Measurements from ENCODE around the gene PNMA1.

Gene PNMA1, protein sequence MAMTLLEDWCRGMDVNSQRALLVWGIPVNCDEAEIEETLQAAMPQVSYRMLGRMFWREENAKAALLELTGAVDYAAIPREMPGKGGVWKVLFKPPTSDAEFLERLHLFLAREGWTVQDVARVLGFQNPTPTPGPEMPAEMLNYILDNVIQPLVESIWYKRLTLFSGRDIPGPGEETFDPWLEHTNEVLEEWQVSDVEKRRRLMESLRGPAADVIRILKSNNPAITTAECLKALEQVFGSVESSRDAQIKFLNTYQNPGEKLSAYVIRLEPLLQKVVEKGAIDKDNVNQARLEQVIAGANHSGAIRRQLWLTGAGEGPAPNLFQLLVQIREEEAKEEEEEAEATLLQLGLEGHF

DNA sequence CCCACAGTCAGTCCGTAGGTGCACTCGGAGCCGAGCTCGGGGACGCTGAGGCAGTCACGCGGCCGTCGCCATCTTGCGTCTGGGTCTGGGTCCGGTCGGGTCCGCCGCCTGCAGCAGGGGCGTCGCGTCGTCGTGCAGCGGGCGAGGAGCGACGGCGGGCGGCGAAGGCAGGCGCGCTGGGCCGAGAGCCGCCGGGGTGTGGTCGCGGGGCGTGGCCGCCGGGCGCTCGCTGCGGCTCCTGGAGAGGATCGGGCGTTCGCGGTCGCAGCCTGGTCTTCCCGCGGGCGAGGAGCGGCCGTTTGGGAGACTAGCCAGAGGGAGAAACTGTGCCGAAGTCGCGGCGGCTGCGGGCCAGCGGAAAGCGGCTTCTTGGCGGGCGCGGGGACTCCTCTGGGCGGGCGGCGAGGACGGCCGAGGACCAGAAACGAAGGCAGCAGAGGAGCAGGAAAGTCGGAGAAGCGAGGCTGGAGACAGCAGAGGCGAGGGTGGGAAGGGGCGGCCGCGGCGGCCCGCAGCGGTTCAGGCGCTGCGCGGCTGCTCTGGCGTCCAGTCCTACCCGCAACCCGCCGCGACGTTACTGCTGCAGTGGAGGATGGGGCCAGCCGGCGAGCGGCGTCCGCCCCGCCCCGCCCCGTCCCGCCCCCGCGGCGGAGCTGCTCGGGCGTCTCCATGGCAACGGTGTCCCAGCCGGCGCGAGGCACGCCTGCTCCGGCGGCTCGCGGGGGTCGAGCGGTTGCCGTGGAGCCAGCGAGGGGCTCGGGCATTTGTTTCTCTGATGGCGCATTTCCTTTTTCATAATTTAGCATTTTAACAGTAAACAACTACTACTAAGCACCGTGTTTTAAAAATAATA, at the start of gene PNMA1:
Gene PNMA1 (minus strand): TSS at position 582 of the 853 bp plus-strand sequence. CDS start 745 bp downstream, outside the sequence.
- peak; percentile 95 for DNase-seq

DNA sequence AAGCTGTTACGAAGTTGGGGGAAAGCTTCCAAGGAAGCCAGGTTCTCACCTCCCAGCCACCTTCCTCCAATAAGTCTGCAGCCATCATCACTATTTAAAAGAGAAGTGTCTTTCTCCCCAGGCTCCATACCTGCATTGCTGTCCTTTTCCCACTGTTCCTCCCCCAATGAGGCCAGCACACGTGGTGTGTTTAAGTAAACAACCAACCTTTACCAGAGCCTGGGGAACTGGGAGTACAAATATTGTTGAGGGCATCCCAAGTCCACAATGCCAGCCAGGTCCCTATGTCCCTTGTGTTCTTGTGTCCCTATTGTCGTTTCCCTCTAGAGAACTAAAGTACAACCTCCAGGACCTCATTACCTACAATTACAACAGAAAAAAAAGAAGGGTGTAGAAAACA, 49.2 kb upstream of the PNMA1 start:
- no peak for DNase-seq

DNA sequence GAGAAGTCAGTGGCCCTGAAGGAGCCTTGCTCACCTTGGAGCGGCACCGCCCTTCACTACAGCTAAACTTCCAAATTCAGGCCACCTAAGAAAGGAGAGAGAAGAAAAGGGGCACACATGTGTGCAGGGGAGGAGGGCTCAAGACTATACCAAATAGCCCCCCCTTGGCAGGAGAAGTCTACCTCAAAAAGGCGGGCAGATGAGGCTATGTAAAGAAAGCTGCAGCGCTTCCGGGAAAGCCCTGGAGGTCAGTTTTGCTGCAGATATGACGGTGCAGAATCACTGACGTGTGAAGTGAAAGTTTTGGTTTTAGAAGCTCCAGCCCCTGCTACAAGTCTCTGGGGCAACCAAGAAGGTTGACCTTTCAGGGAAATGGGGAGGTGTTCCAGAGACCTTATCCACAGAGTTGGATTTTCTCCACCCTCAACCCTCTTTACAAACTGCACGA, 48.2 kb upstream of the PNMA1 start:
- DNase-seq: peak; percentile 71

DNA sequence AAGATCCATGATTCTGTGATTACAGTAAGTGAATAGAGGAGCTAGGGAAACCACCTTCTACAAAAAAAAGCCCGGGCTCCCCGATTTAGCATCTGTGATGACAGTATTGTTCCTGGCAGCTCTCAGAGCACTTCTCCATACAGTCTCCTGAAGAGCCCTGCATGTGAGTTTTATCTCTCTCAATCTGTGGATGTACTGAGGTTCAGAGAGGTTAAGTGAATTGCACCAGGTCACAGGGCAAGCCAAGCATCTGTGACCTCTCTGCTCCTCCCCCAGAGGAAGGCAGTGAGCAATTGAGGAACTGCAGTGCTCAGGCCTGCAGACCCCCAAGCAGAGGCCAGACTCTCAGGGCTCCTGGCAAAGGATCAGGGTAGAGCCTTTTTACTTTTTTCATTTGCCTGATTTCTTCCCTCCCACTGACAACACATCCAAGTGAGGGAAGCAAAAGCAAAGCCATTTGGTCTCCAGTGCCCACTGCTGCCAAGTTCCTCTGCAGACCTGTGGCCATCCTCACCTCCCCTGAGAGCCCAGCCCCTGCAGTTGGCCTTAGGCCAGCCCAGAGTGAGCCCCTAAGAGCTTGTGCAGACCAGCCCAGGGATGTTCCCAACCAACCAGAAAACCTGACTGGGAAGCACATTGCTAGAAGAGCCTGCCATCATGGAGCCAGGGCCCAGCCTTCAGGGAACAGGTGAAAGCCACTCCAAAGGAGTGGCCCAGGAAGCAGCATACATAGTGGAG, 47.6 kb upstream of the PNMA1 start:
- no peak for DNase-seq

DNA sequence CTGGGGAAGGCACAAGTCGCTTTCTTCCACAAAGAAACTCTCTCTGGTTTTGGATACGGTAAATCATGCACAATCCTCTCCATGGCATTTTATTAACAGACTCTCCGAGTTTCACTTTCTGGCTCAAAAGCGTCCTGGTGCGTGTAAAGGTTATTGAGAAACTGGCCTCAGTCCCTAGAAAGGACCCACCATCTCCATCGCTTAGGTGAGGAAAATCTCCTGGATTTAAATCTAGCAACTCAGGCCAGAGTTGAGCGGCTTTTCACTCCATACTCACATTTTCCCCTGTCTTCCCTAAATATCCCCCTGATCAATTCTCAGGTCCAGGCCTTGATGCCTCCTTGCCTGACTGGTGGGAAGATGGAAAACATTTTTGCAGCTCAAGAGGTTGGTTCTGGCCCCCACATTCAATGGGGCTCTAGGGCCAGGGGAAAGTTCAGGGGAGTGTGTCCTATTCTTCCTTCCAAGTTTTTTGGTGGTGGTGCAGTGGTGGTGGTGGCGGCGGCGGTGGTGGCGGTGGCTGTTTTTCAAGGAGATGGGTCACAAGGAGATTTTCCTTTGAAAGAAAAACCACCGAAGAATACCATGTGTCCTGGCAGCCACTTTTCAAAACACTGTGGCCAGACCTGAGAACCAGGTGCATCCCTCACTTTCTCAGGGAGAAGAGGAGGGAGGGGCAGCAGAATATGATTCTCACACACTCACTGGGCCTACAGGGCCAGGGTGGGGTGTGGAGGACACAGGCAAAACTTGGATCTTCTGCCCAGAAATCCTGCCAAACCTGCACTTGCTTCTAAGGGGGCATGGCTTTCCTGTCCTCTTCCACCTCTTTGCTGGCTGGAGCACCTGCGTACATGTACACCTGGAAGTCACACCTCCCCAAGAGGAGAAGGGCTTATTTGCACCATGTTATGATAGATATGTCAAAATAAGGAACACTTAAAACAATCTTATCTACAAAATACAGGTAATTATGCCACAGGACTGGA, 46.7 kb upstream of the PNMA1 start:
- DNase-seq: peak; percentile 65

DNA sequence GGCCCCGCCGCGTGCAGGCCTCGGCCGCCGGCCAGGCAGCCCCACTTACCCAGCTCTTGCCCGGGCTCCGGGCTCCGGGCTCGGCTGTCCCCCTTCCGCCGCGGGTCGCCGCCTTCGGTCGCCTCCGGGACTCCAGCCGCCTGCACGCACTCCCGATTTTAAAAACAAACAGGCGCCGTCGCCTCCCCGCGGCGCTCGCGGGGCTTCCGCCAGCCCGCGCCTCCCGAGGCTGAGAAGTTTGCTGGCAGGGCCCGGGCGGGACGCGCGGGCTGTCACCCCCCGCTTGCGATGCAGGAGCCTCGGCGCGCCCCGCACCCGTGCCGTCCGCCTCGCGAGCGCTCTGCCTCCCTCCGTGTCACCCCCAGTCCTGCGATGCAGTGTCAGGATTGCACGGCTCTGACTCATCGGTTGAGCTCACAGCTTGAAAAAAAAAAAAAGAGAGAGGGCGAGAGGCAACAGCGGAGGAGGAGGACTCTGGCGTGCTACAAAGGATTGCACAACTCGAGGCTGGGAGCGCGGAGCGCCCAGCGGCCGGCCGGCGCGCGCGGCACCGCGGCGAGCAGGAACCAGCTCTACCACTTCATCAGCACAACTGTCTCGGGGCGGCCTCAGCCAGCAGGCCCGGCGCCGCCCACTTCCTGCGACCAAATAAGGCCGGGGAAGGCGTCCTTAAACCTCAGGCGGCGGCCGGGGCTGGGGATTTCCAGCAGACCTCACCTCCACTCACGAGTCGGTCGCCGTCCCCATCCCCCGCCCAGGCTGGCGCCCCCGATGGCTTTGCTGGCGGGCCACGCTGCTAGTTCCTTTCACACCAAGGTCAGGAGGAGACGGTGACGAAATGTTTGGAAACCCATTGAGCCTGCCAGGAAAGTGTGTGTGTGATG, 45.8 kb upstream of the PNMA1 start:
- DNase-seq: peak; percentile 98

DNA sequence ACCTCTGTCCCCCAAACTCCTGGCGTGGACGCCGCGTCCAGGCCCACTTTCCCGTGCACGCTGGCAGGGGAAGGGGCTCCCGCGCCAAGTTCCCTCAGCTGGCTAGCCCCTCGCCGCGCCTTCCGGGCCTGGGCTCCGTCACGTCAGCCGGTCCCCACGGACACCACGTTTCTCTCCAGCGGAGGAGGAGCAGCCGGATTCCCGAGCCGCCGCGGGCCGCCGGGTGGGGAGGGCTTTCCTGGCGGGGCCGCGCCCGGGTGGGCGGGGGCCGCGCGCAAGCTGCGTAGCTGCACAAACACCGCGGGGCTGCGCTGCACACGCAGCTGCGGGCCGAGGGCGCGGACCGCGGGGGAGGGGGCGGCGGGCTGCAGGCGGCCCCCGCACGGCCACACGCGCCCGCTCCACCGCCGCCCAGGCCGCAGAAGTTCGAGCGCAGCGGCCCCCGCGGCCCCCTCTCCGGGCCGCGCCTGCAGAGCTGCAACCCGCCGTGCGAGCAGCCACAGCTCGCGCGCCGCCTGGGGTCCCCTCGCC, 45.1 kb upstream of the PNMA1 start:
- no peak for DNase-seq

DNA sequence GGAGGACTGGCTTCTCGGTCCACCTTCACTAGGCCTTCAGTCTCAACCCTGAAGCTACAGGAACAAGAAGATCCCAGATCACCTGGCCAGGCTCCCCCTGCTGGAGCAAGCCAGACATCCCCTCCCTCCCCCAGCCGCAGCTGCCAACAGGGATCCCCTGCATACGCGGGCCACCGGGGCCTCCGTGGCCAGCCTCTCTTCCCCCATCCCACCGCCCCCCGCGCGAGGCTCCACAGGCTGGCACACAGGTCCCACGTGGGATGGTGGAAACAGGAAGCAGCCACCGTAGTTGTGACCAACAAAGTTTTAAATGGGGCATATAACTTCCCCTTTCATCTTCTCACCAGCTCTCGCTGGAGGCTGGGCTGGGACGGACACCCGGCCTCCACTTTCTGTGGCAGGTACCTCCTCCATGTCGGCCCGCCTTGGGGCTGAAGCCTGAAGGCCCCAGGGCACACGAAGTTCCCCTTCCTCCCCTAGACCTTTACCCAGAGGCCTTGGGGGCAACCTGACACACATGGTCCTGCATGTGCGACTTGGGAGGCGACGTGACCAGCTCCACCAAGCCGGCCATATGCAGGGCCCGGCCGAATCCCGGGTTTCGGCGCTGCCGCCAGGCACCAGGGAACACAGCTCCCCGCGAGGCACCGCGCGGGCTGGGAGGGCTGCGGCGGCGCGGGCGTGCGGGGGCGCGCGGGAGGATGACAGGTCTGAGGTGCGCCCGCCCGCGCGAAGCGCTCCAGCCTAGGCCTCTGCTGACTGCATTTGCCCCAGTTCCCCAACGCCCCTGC, 44.4 kb upstream of the PNMA1 start:
- DNase-seq: peak; percentile 85

DNA sequence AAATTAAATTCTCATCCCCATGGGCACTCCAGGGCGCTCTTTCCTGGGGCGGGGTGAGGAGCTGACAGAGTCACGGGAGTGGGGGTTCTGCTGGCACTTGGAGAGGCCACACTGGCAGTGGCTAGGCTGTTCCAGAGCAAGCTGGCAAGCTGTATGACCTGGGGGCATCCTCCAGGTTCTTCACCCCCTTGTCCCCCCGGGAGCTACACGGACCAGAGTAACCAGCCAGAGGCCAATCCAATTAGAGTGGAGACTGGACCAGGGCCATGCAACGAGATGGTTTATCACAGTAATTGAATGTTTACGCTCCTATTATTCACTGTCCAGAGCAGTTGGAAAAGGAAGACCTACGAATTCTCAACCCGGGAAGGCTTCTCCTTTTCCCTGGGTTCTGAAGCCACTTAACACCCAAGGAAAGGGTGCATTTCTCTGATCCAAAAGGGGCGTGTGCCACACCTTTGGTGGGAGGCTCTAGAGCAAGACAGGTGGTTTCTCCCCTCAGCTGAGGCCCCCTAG, 43.8 kb upstream of the PNMA1 start:
- DNase-seq: no peak

DNA sequence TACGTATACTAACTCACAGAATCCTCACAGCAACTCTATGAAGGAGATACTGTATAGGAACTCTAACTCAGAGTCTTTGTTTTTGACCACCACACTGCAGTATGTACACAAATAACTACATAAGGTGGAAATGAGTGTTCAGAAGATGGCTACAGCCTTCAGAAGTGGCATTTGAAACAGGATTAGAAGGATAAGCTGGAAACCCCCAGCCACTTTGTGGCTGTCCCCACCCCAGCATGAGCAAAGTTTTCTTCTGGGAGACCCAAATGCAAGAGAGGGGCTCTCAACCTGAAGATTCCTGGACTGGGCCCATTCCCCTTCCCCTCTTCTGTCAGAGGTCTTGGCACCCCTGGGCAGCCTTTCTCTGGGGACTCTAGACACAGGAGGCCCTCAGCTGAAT, 43.2 kb upstream of the PNMA1 start:
- DNase-seq: no peak

DNA sequence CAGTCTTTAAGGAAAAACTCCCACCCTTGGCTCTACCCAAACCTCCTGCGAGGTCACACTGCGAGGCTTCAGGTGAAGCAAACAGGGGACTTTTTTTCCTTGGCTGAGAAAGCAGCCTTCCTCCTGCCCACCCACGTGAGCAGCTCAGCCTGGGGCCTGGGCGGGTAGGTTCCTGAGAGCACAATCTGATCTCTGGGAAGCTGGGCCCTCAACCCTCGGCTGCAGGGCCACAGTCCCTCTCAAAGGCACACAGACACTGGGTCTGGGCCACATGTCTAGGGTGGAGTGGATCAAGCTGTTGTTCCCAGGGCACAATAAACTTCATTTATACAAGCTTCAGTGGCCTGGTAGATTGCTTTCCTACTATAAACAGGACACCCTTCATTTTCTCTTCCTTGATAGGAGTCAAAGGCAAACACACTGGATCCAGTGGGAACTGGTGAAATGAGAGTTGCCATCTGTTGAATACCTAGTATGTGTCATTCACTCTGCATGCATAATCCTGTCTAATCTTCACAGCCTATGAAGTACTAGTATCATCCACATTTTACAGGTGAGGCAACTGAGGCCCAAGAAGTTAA, 41.3 kb upstream of the PNMA1 start:
- no peak for DNase-seq

DNA sequence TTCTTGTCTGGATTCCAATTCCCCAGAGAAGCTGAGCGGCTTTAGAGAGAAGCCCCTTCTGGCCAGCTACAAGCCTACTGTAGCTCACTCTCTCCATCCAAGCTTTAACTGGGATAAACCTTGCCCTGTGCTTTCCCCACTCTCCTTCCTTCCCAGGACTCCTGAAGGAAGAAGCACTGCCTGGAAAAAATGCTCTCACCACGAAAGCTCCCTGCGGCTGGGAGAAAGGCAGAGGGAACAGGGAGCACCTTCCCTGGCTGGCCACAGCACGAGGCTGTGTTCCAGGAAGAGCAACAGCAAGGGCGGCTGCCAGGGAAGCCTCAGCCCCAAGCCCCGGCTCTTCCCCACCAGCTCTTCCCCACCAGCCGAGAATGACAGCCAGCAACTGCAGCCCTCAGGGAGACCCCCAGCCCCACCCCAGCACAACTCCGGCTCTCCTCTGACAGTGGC, 40.8 kb upstream of the PNMA1 start:
- no peak for DNase-seq

DNA sequence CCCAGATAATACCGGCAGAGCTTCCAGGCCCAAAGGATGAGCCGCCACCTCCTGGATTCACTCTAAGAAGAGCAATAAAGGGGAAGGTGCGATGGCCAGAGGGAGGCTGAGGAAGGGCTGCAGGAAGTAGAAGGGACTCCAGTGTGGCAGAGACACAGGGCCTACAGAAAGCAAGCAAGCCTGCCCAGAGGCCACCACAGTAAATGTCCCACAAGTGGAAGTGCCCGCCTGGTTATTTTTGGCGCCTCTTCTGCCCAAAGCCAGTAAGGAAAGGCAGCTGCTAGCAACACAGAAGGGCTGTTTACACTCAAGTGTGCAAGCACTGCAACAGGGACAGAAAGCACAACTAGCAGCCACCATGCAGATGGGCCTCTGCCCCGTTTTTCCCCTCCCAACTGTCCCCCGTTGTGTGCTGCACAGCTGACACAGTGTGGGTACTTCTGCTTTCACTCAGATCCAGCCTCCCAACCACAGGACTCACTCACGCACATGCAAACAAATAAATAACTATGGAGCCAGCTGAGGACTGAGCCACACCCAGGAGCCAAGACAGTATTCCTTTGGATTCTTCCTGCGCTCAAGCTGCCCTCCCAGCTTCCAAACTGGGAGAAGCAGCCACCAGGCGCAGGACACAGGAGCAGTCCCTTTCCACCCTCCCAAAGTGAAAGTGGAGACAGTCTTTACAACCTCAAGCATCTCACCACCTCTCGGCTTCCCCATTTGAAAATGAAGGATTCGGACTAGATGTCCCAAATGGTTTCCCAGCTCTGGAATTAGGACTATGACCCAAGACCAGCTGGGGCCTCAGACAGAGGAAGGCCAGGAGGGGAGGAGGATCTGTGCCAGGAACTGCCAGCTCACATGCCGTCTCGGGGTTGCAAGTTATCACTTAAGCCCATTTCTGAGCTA, 40.0 kb upstream of the PNMA1 start:
- DNase-seq: peak; percentile 73

DNA sequence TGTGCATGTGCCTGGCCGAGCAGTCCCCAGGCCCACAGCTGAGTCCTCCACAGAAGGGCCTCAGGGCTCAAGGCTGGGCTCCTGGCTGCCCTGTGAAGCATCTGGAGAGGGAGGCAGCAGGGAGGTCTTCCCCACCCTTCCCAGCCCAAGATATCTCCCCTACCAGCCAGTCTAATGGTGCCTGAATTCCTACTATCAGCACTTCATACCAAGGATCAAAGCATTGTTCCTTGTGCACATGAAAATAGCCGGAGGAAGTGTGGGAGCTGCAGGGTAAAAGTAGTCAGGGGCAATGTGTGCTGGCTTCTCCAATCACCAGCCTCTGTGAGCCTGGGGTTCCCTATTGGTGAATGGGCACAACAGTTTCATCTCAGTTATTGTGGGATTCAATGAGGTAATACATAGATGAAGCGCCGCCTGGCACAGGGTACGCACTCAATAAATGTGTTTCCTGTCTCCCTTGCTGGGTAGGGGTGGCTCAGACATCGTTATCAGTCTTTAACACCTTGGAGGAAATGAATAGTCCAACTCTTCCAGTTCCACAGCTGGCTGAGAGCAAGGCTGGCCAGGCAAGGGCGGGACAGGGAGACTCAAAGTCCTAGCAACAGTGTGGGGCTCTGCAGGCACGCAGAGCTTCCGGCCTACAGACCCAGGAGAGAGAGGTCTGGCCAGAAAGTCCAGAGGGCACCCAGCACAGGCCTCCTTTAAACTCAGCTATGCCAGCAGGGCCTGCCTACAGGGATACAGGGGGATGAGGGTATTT, 39.1 kb upstream of the PNMA1 start:
- DNase-seq: no peak

DNA sequence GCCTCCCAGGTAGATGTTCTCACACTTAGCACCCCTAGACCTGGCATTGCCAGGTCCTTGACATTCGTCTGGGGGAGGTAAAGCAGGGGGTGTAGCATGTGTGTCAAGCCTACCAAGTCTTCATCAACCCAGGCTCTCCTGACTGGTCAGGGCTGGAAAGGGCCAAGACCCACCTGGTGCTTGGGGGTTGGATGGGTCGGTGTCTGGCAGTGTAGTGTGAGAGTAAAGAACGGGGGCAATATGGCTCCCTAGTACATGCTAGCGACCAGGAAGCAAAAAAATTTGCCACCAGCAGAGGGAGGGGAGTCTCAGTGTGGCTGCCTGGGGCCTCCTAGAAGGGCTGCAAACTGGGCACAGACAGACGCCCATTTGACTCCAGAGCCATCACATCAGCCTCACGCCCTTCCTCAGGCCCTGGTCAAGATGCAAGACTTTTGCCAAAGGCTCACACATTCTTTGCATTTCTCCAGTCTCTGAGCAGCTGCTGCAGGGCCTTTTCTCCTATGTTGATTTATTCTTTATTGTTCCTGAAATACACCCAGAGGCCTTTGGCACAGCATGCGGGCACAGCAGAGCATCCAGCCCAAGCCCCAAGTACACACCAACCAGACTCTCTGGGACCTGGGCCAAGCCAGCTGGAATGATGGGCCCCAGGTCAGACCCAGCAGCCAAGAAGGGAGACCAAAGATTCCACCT, 38.3 kb upstream of the PNMA1 start:
- DNase-seq: no peak

DNA sequence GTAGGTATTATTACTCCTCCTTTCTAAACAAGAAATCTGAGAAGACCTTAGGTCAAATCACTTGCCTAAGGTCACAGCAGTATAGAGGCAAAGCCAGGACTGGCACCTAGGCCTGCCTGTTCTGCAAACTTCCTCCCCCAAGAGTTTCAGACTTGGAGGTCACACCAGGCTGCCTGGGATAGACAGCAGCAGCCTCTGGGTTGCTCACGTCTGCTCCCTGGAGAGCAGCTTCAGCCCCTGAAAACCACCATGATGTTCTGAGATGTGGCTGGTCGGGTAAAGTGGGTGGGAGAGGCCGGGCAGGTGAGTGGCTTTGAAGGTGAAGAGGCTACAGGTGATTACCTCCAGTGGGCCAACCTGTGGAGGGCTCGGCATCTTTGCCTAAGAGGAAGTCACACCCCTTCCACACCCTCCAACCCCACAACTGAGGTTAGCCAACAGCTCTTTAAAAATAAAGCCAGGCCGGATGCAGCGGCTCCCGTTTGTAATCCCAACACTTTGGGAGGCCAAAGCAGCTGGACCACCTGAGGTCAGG, 37.0 kb upstream of the PNMA1 start:
- DNase-seq: no peak
